ENCODE measurements around the gene ISM1.

DNA sequence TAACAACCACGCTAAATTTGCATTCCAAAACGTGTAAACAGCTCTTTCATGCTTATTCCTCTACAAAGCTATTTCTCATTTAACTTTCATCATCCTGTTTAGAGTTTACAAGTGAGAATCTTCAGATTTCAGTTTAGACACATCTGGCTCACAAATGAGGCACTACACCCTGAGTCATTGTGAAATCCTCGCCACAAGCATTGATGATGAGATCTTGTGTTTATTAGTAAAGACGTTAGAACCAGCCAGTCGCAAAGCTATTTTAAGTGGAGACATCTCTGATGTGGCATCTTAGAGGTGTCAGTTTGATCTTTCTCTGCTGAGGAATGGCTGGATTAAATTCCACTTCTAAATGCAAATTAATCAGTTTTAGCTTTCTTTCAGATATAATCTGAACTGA lies 8.3 kb upstream of the ISM1 start:
- TF ChIP-seq, protein P1, sequence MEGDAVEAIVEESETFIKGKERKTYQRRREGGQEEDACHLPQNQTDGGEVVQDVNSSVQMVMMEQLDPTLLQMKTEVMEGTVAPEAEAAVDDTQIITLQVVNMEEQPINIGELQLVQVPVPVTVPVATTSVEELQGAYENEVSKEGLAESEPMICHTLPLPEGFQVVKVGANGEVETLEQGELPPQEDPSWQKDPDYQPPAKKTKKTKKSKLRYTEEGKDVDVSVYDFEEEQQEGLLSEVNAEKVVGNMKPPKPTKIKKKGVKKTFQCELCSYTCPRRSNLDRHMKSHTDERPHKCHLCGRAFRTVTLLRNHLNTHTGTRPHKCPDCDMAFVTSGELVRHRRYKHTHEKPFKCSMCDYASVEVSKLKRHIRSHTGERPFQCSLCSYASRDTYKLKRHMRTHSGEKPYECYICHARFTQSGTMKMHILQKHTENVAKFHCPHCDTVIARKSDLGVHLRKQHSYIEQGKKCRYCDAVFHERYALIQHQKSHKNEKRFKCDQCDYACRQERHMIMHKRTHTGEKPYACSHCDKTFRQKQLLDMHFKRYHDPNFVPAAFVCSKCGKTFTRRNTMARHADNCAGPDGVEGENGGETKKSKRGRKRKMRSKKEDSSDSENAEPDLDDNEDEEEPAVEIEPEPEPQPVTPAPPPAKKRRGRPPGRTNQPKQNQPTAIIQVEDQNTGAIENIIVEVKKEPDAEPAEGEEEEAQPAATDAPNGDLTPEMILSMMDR (IDR thresholded peaks at IDR 0.05): no peak
- TF ChIP-seq POLR2A (IDR thresholded peaks at IDR 0.05; ENCODE audit: low read depth): no peak
- TF ChIP-seq POLR2AphosphoS5 (IDR thresholded peaks at IDR 0.05): no peak
- TF ChIP-seq EP300 (IDR thresholded peaks at IDR 0.05): no peak

Measured in esophagus muscularis mucosa (tissue), 4 donors.